ENCODE measurements around the gene KLHL18.
"Not testable (repeated sequence)": the region's sequence is repeated elsewhere in the genome, so short reads cannot be mapped to it uniquely, and the experiment has no call there.

Gene KLHL18

GRCh38 chr3:47276558-47276957, 6.2 kb upstream of the KLHL18 start:
- DNase-seq = no peak

- DNase-seq = no peak
These were observed 2.2 kb upstream of the KLHL18 start for GRCh38 chr3:47280519-47280918.

GRCh38 chr3:47283193-47283537, 421 bp downstream of the KLHL18 start:
- peak; percentile 13 for DNase-seq

GRCh38 chr3:47283591-47284364, 1.0 kb downstream of the KLHL18 start:
- DNase-seq = no peak

GRCh38 chr3:47288966-47289910, 6.5 kb downstream of the KLHL18 start:
- no peak for DNase-seq

GRCh38 chr3:47291158-47291753, 8.5 kb downstream of the KLHL18 start:
- no peak for DNase-seq

GRCh38 chr3:47291754-47292420, 9.1 kb downstream of the KLHL18 start:
- not testable (repeated sequence) for DNase-seq

GRCh38 chr3:47293822-47294221, 11.1 kb downstream of the KLHL18 start:
- no peak for DNase-seq

- DNase-seq = no peak
These were observed 11.6 kb downstream of the KLHL18 start for GRCh38 chr3:47294392-47294791.

GRCh38 chr3:47295322-47295721, 12.6 kb downstream of the KLHL18 start:
- DNase-seq = no peak

- DNase-seq = no peak
These were observed 13.2 kb downstream of the KLHL18 start for GRCh38 chr3:47295976-47296375.

GRCh38 chr3:47296562-47297302, 14.0 kb downstream of the KLHL18 start:
- DNase-seq = no peak

GRCh38 chr3:47298439-47298838, 15.7 kb downstream of the KLHL18 start:
- no peak for DNase-seq

GRCh38 chr3:47299381-47300318, 16.9 kb downstream of the KLHL18 start:
- no peak for DNase-seq

GRCh38 chr3:47301456-47301855, 18.7 kb downstream of the KLHL18 start:
- DNase-seq = no peak

- DNase-seq = no peak
These were observed 23.3 kb downstream of the KLHL18 start for GRCh38 chr3:47306022-47306421.

- DNase-seq = not testable (repeated sequence)
These were observed 26.5 kb downstream of the KLHL18 start for GRCh38 chr3:47309231-47309630.

GRCh38 chr3:47310391-47310790, 27.6 kb downstream of the KLHL18 start:
- DNase-seq = no peak

GRCh38 chr3:47313341-47314055, 30.8 kb downstream of the KLHL18 start:
- no peak for DNase-seq

GRCh38 chr3:47314056-47314764, 31.5 kb downstream of the KLHL18 start:
- no peak for DNase-seq

Measured in kidney glomerular epithelial cell (primary cell).